CD4-positive, alpha-beta T cell (primary cell): ENCODE results near the gene RNASE1. TPM values are rescaled to one million over a fixed set of nuclear protein-coding genes. Genes with fewer than 3 reads are reported as not detected.
A peak's percentile ranks its signal among the peaks of the same experiment; 100 is the strongest.

ENCODE experiments used
- ATAC-seq: fragments of 200-7000 bp; cut with Tn5 transposase; one replicate; pipeline ENCODE4 v1.10.0; 2022; ENCODE audit warnings: mild to moderate bottlenecking; ENCODE audit not compliant: poor library complexity
- CTCF ChIA-PET: fragments of 350-600 bp; sonication (Branson Sonifier 250); formaldehyde crosslinking; loops from one replicate; lab custom pipeline; 2021; ENCODE audit warnings: antibody characterized with exemption, inconsistent platforms; lab: Charles Lee
- POLR2A ChIA-PET: fragments of 350-600 bp; sonication (Branson Sonifier 250); formaldehyde crosslinking; loops from one replicate; lab custom pipeline; 2021; ENCODE audit warnings: antibody characterized with exemption, inconsistent platforms; lab: Charles Lee
- DNase-seq, 14 experiments: peaks; one replicate each; pipeline ENCODE4 v3.0.0-alpha.2; 2013 to 2020; ENCODE audit warnings: mixed read lengths in 2 of 14
- H3K27ac ChIP-seq, 2 donors: one replicate each; pipeline versions ENCODE4 v1.5.1 to v1.7.0; 2013; ENCODE audit warnings: low read length in 2 of 2, low read depth in 1 of 2, mild to moderate bottlenecking in 1 of 2
- H3K27me3 ChIP-seq, 2 experiments: 1 replicate in 1 of 2; 2 replicates in 1 of 2; pipeline versions ENCODE4 v1.6.1 to v1.7.0; 2013; ENCODE audit warnings: low read length in 2 of 2, control low read depth in 1 of 2, mild to moderate bottlenecking in 1 of 2, moderate library complexity in 1 of 2; ENCODE audit not compliant: insufficient read depth in 2 of 2, control insufficient read depth in 1 of 2
- H3K36me3 ChIP-seq: one replicate; pipeline ENCODE4 v1.6.1; 2013; ENCODE audit warnings: low read length, control low read depth; ENCODE audit not compliant: insufficient read depth
- H3K4me1 ChIP-seq: one replicate; pipeline ENCODE4 v1.6.1; 2013; ENCODE audit warnings: low read length, control low read depth; ENCODE audit not compliant: insufficient read depth
- H3K4me3 ChIP-seq: one replicate; pipeline ENCODE4 v1.5.1; 2013; ENCODE audit warnings: mild to moderate bottlenecking, low read length, moderate library complexity
- H3K9me3 ChIP-seq, 2 experiments: 1 replicate in 1 of 2; 2 replicates in 1 of 2; pipeline versions ENCODE4 v1.6.1 to v1.7.0; 2013; ENCODE audit warnings: low read length in 2 of 2, mild to moderate bottlenecking in 2 of 2, control low read depth in 1 of 2, moderate library complexity in 1 of 2; ENCODE audit not compliant: control insufficient read depth in 1 of 2, insufficient read depth in 1 of 2
- H3K27ac Mint-ChIP-seq: one replicate; pipeline ENCODE4 v1.8.0; 2020; ENCODE audit warnings: mixed read lengths
- H3K27me3 Mint-ChIP-seq: one replicate; pipeline ENCODE4 v1.8.0; 2021; ENCODE audit warnings: mixed read lengths
- H3K36me3 Mint-ChIP-seq: one replicate; pipeline ENCODE4 v1.8.0; 2021; ENCODE audit warnings: low read depth, mixed read lengths
- H3K4me1 Mint-ChIP-seq: one replicate; pipeline ENCODE4 v1.8.0; 2021; ENCODE audit warnings: low read depth, mixed read lengths
- H3K4me3 Mint-ChIP-seq: one replicate; pipeline ENCODE4 v1.8.0; 2020; ENCODE audit warnings: mild to moderate bottlenecking, mixed read lengths
- H3K9me3 Mint-ChIP-seq: one replicate; pipeline ENCODE4 v1.8.0; 2020; ENCODE audit warnings: mixed read lengths
- CTCF ChIP-seq: fragments of 200-600 bp; IDR thresholded peaks from one replicate; pipeline ENCODE4 v1.8.0; 2022; ENCODE audit warnings: antibody characterized with exemption, mild to moderate bottlenecking
- intact Hi-C, 2 experiments: fragments of 100-400 bp; cut with DNase I in 1 of 2; cut with micrococcal nuclease in 1 of 2; formaldehyde crosslinking; loops; one replicate each; pipeline versions ENCODE4 v1.15.1 to v1.9.0; 2023 to 2025; cut with DNase I, micrococcal nuclease
- total RNA-seq, 174 experiments: library from RNA in 2 of 174; stranded (reverse) in 2 of 174; gene quantifications; one replicate each; pipeline ENCODE4 v1.2.3 and lab custom pipeline; 2021 to 2026

Gene RNASE1
- total RNA-seq, 2 experiments from 2014 or later, result not detected

- Histone ChIP-seq H3K4me3 (no peak overlapping the region), H3K27ac (no peak overlapping the region), H3K27me3 (no peaks in the 10 kb centered on the region), H3K9me3 (no peaks in the 10 kb centered on the region), H3K36me3 (no peaks in the 10 kb centered on the region), H3K4me1 (peaks cover 18% of the 10 kb centered on the region)
- peaks cover 36% of the 10 kb centered on the region for H3K4me1 Mint-ChIP-seq
- POLR2A ChIA-PET, result no interaction called here
- H3K27ac Mint-ChIP-seq, result no peak overlapping the region
- DNase-seq, result no peak
- CTCF ChIA-PET, result no interaction called here
- H3K36me3 Mint-ChIP-seq, result no peaks in the 10 kb centered on the region
- no peak for TF ChIP-seq CTCF
- intact Hi-C loops, result no loop called here
- no peaks in the 10 kb centered on the region for H3K27me3 Mint-ChIP-seq
- H3K4me3 Mint-ChIP-seq, result no peak overlapping the region
- H3K9me3 Mint-ChIP-seq, result no peaks in the 10 kb centered on the region
- no peak for ATAC-seq
Observed at GRCh38 chr14:20787025-20787424, 15.6 kb downstream of the RNASE1 start.

- Histone ChIP-seq H3K9me3 (no peaks in the 10 kb centered on the region), H3K27me3 (no peaks in the 10 kb centered on the region), H3K4me1 (peaks cover 37% of the 10 kb centered on the region), H3K4me3 (peak overlapping the region; percentile 47), H3K27ac (peak overlapping the region; percentile 19 to 69), H3K36me3 (no peaks in the 10 kb centered on the region)
- H3K36me3 Mint-ChIP-seq, result no peaks in the 10 kb centered on the region
- H3K4me3 Mint-ChIP-seq, result peak overlapping the region; percentile 66
- H3K9me3 Mint-ChIP-seq, result no peaks in the 10 kb centered on the region
- intact Hi-C loops, result no loop called here
- ATAC-seq, result peak; percentile 55
- peak overlapping the region; percentile 87 for H3K27ac Mint-ChIP-seq
- peaks cover 52% of the 10 kb centered on the region for H3K4me1 Mint-ChIP-seq
- TF ChIP-seq CTCF, result no peak
- ChIA-PET POLR2A (interaction anchor here (0.6 to 1.0 kb wide), 2 partner anchors 21 to 101 kb away, joined by 3 read pairs; no protein-coding TSS in a partner anchor), CTCF (interaction anchor here (1.2 kb wide), 1 partner anchor 13 kb away, joined by 3 read pairs; no protein-coding TSS in a partner anchor)
- no peaks in the 10 kb centered on the region for H3K27me3 Mint-ChIP-seq
- peak in 5 of 14 experiments; percentile 12 to 67 (median 36) for DNase-seq
Observed at GRCh38 chr14:20782280-20782890, 20.3 kb downstream of the RNASE1 start.

- H3K27ac ChIP-seq, result peak overlapping the region; percentile 19 to 69
- POLR2A ChIA-PET, result interaction anchor here (0.6 to 1.0 kb wide), 4 partner anchors 12 to 100 kb away, joined by 3 read pairs; no protein-coding TSS in a partner anchor
- H3K4me1 ChIP-seq, result peaks cover 37% of the 10 kb centered on the region
- DNase-seq (peak in 2 of 14 experiments; percentile 11 to 17), ATAC-seq (peak; percentile 14)
- TF ChIP-seq CTCF, result no peak
- peaks cover 52% of the 10 kb centered on the region for H3K4me1 Mint-ChIP-seq
- H3K9me3 ChIP-seq, result no peaks in the 10 kb centered on the region
- peak overlapping the region; percentile 66 for H3K4me3 Mint-ChIP-seq
- H3K36me3 ChIP-seq, result no peaks in the 10 kb centered on the region
- intact Hi-C loops, result no loop called here
- CTCF ChIA-PET, result interaction anchor here (1.2 kb wide), 1 partner anchor 12 kb away, joined by 3 read pairs; no protein-coding TSS in a partner anchor
- H3K36me3 Mint-ChIP-seq, result no peaks in the 10 kb centered on the region
- peak overlapping the region; percentile 87 for H3K27ac Mint-ChIP-seq
- H3K27me3 ChIP-seq, result no peaks in the 10 kb centered on the region
- H3K27me3 Mint-ChIP-seq, result no peaks in the 10 kb centered on the region
- H3K9me3 Mint-ChIP-seq, result no peaks in the 10 kb centered on the region
- H3K4me3 ChIP-seq, result peak overlapping the region; percentile 47
Observed at GRCh38 chr14:20781803-20782202, 20.8 kb downstream of the RNASE1 start.
